ENCODE data around the gene INTU.

Gene INTU

DNA sequence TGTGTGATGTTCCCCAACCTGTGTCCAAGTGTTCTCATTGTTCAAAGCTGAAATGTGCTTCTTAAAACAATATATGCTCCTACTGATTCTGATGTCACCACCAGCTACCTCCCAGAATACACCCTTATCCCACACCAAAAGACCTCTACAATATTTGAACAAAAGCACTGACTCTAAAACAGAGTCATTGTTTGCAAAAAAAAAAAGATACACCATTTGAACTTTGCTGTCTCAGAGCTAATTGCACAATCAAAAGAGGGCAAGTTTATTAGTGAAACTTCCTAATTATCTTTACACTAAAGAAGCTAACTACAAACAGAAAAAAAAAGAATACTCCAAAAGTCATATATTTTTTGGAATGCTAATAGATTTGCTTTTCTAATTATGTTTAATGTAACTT lies 34.1 kb upstream of the INTU start:
- no peak overlapping the region for H3K14ac ChIP-seq (ENCODE audit: low read length in 2 of 2)
- no peak overlapping the region for H2BK120ac ChIP-seq (ENCODE audit: low read depth, low read length)
- no peak for DNase-seq
- H3K4me3 ChIP-seq (ENCODE audit: insufficient read depth in 1 of 2, low read depth in 1 of 2, low read length in 2 of 2): no peak overlapping the region
- no peak overlapping the region for H3K23ac ChIP-seq (ENCODE audit: low read length in 2 of 2)
- no peak overlapping the region for H4K8ac ChIP-seq (ENCODE audit: low read length)
- H3K27ac ChIP-seq (ENCODE audit: low read length, poor library complexity, severe bottlenecking): no peak overlapping the region
- H2AK5ac ChIP-seq (ENCODE audit: low read length, severe bottlenecking): no peak overlapping the region
- H2BK12ac ChIP-seq (ENCODE audit: low read length in 2 of 2): no peak overlapping the region
- H3K36me3 ChIP-seq (ENCODE audit: control insufficient read depth in 1 of 2, insufficient read depth in 2 of 2, low read depth in 1 of 2, low read length in 2 of 2): no peaks in the 10 kb centered on the region
- no peaks in the 10 kb centered on the region for H3K4me1 ChIP-seq (ENCODE audit: control insufficient read depth, insufficient read depth, low read depth, low read length)
- no peak overlapping the region for H2BK15ac ChIP-seq (ENCODE audit: low read depth, poor library complexity, severe bottlenecking)
- H2BK5ac ChIP-seq (ENCODE audit: low read depth, low read length, poor library complexity, severe bottlenecking): no peak overlapping the region
- H3K4me2 ChIP-seq (ENCODE audit: low read length, poor library complexity, severe bottlenecking): no peak overlapping the region
- no peak overlapping the region for H4K91ac ChIP-seq (ENCODE audit: low read length)
- no peak overlapping the region for H3K18ac ChIP-seq (ENCODE audit: low read depth in 1 of 2, low read length in 2 of 2)
- no peaks in the 10 kb centered on the region for H3K79me1 ChIP-seq (replicated peaks; ENCODE audit: low read length, poor library complexity, severe bottlenecking)
- no peak overlapping the region for H2AFZ ChIP-seq (ENCODE audit: low read depth, low read length)
- H3K4ac ChIP-seq (ENCODE audit: low read depth in 1 of 2, low read length in 2 of 2): no peak overlapping the region
- no peaks in the 10 kb centered on the region for H3K9me3 ChIP-seq (ENCODE audit: control insufficient read depth, low read length)
- no peaks in the 10 kb centered on the region for H3K27me3 ChIP-seq (ENCODE audit: control insufficient read depth in 1 of 2, insufficient read depth in 1 of 2, low read length in 2 of 2)
- H3K9ac ChIP-seq (ENCODE audit: low read length): no peak overlapping the region

DNA sequence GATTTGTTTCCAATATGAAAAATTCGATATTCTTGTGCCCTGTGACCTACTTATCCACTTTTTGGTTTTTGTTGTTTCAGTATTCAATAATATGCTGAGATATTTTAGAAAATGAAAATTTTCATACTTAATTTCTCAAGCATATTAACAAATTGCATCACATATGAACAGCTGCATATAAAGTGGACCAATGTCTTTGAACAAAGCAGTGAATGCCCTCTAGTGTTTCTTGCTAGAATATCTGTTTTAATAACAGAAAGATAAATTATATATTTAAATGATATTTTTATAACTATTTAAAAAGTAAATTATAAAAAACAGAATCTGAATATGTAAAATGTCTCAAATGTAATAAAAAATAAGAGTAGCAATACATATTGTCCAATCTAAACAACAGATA lies 31.7 kb upstream of the INTU start:
- no peak overlapping the region for H3K18ac ChIP-seq (ENCODE audit: low read depth in 1 of 2, low read length in 2 of 2)
- DNase-seq: peak; percentile 30
- no peak overlapping the region for H3K9ac ChIP-seq (ENCODE audit: low read length)
- no peak overlapping the region for H2BK12ac ChIP-seq (ENCODE audit: low read length in 2 of 2)
- no CpG with 5 or more reads among the region's 1 CpG for WGBS
- H4K8ac ChIP-seq (ENCODE audit: low read length): no peak overlapping the region
- H3K23ac ChIP-seq (ENCODE audit: low read length in 2 of 2): no peak overlapping the region
- H3K4ac ChIP-seq (ENCODE audit: low read depth in 1 of 2, low read length in 2 of 2): no peak overlapping the region
- H3K27ac ChIP-seq (ENCODE audit: low read length, poor library complexity, severe bottlenecking): no peak overlapping the region
- no peak overlapping the region for H3K14ac ChIP-seq (ENCODE audit: low read length in 2 of 2)
- H3K4me3 ChIP-seq (ENCODE audit: insufficient read depth in 1 of 2, low read depth in 1 of 2, low read length in 2 of 2): no peak overlapping the region
- no peaks in the 10 kb centered on the region for H3K36me3 ChIP-seq (ENCODE audit: control insufficient read depth in 1 of 2, insufficient read depth in 2 of 2, low read depth in 1 of 2, low read length in 2 of 2)
- no peak overlapping the region for H2BK15ac ChIP-seq (ENCODE audit: low read depth, poor library complexity, severe bottlenecking)
- H2BK5ac ChIP-seq (ENCODE audit: low read depth, low read length, poor library complexity, severe bottlenecking): no peak overlapping the region
- no peak overlapping the region for H2BK120ac ChIP-seq (ENCODE audit: low read depth, low read length)
- H2AK5ac ChIP-seq (ENCODE audit: low read length, severe bottlenecking): no peak overlapping the region
- H2AFZ ChIP-seq (ENCODE audit: low read depth, low read length): no peak overlapping the region
- no peaks in the 10 kb centered on the region for H3K79me1 ChIP-seq (replicated peaks; ENCODE audit: low read length, poor library complexity, severe bottlenecking)
- H3K4me1 ChIP-seq (ENCODE audit: control insufficient read depth, insufficient read depth, low read depth, low read length): peaks cover 3% of the 10 kb centered on the region
- H3K27me3 ChIP-seq (ENCODE audit: control insufficient read depth in 1 of 2, insufficient read depth in 1 of 2, low read length in 2 of 2): peaks cover 0 to 3% of the 10 kb centered on the region in 2 experiments
- no peak overlapping the region for H4K91ac ChIP-seq (ENCODE audit: low read length)
- H3K9me3 ChIP-seq (ENCODE audit: control insufficient read depth, low read length): no peaks in the 10 kb centered on the region
- H3K4me2 ChIP-seq (ENCODE audit: low read length, poor library complexity, severe bottlenecking): no peak overlapping the region

DNA sequence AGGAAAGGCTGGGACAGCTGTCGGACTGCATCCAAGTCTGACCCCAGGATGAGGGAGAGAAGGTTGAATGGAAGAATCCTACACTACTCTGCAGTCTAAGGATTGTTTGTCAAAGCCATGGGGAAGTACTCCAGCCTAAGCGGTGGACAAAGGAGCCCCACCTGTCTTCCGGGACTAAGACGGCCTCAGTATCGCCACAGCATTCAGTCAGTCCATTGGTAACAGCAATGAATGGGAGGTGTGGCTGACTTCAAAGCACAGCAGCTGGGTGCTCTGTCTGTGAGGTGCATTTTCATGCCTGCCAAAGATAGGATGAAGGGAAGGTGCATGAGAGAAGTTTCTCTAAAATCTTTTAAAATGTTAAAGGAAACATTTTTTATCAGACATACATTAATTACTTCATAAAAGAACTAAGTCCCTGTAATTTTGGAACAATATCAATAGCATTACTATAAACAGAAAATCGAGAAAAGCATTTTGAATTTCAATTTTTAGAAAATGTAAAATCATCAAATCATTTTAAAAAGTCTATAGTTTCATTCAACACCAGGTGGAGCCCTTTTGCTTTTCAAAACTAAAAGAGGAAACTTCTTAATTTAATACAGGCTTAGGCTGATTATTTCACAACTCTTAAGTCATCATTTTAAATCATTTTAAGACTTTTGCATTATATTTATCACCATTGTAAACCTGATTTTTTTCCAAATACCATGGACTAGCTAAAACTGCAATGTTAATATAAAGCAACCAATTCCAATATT lies 27.6 kb upstream of the INTU start:
- H3K4ac ChIP-seq (ENCODE audit: low read depth in 1 of 2, low read length in 2 of 2): no peak overlapping the region
- WGBS: 18% methylated on average over 5 of the region's 6 CpGs
- no peak overlapping the region for H2BK15ac ChIP-seq (ENCODE audit: low read depth, poor library complexity, severe bottlenecking)
- no peak overlapping the region for H2BK120ac ChIP-seq (ENCODE audit: low read depth, low read length)
- H4K8ac ChIP-seq (ENCODE audit: low read length): no peak overlapping the region
- H4K91ac ChIP-seq (ENCODE audit: low read length): no peak overlapping the region
- no peaks in the 10 kb centered on the region for H3K36me3 ChIP-seq (ENCODE audit: control insufficient read depth in 1 of 2, insufficient read depth in 2 of 2, low read depth in 1 of 2, low read length in 2 of 2)
- H3K14ac ChIP-seq (ENCODE audit: low read length in 2 of 2): peak overlapping the region in 1 of 2 experiments; percentile 53
- H3K79me1 ChIP-seq (replicated peaks; ENCODE audit: low read length, poor library complexity, severe bottlenecking): no peaks in the 10 kb centered on the region
- H3K9me3 ChIP-seq (ENCODE audit: control insufficient read depth, low read length): no peaks in the 10 kb centered on the region
- H3K18ac ChIP-seq (ENCODE audit: low read depth in 1 of 2, low read length in 2 of 2): no peak overlapping the region
- peak; percentile 39 for DNase-seq
- no peak overlapping the region for H2BK12ac ChIP-seq (ENCODE audit: low read length in 2 of 2)
- H3K4me3 ChIP-seq (ENCODE audit: insufficient read depth in 1 of 2, low read depth in 1 of 2, low read length in 2 of 2): no peak overlapping the region
- no peak overlapping the region for H3K27ac ChIP-seq (ENCODE audit: low read length, poor library complexity, severe bottlenecking)
- H3K23ac ChIP-seq (ENCODE audit: low read length in 2 of 2): no peak overlapping the region
- H2BK5ac ChIP-seq (ENCODE audit: low read depth, low read length, poor library complexity, severe bottlenecking): no peak overlapping the region
- H2AK5ac ChIP-seq (ENCODE audit: low read length, severe bottlenecking): no peak overlapping the region
- H3K4me2 ChIP-seq (ENCODE audit: low read length, poor library complexity, severe bottlenecking): peak overlapping the region; percentile 4
- peaks cover 3% of the 10 kb centered on the region for H3K4me1 ChIP-seq (ENCODE audit: control insufficient read depth, insufficient read depth, low read depth, low read length)
- peaks cover 0 to 3% of the 10 kb centered on the region in 2 experiments for H3K27me3 ChIP-seq (ENCODE audit: control insufficient read depth in 1 of 2, insufficient read depth in 1 of 2, low read length in 2 of 2)
- no peak overlapping the region for H2AFZ ChIP-seq (ENCODE audit: low read depth, low read length)
- H3K9ac ChIP-seq (ENCODE audit: low read length): no peak overlapping the region

DNA sequence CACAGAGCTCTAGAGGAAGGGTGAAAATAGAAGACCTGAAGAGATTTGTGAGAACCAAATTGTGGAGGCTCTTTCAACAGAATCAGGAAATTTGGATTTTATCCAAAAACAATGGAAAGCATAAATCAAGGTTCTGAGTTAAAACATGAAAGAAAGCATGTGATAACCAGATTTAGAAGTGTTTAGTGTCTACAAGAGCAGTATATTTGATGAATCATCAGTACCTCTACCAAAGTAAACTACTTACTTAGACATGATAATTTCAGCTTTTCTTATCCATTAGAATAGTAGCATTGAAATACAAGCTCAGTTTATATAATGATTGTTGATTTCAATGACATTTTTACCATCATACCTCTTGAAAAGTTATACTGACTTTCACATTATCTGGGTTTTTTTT lies 25.9 kb upstream of the INTU start:
- Histone ChIP-seq H3K4me3 (ENCODE audit: insufficient read depth in 1 of 2, low read depth in 1 of 2, low read length in 2 of 2) (no peak overlapping the region), H3K36me3 (ENCODE audit: control insufficient read depth in 1 of 2, insufficient read depth in 2 of 2, low read depth in 1 of 2, low read length in 2 of 2) (no peaks in the 10 kb centered on the region), H2BK12ac (ENCODE audit: low read length in 2 of 2) (no peak overlapping the region), H4K91ac (ENCODE audit: low read length) (no peak overlapping the region), H3K4me2 (ENCODE audit: low read length, poor library complexity, severe bottlenecking) (no peak overlapping the region), H2AFZ (ENCODE audit: low read depth, low read length) (no peak overlapping the region), H3K9ac (ENCODE audit: low read length) (no peak overlapping the region), H3K4me1 (ENCODE audit: control insufficient read depth, insufficient read depth, low read depth, low read length) (peaks cover 3% of the 10 kb centered on the region), H3K27ac (ENCODE audit: low read length, poor library complexity, severe bottlenecking) (no peak overlapping the region), H3K18ac (ENCODE audit: low read depth in 1 of 2, low read length in 2 of 2) (no peak overlapping the region), H2AK5ac (ENCODE audit: low read length, severe bottlenecking) (no peak overlapping the region), H4K8ac (ENCODE audit: low read length) (no peak overlapping the region), H3K14ac (ENCODE audit: low read length in 2 of 2) (no peak overlapping the region), H2BK120ac (ENCODE audit: low read depth, low read length) (no peak overlapping the region), H3K4ac (ENCODE audit: low read depth in 1 of 2, low read length in 2 of 2) (no peak overlapping the region), H3K23ac (ENCODE audit: low read length in 2 of 2) (no peak overlapping the region), H3K79me1 (replicated peaks; ENCODE audit: low read length, poor library complexity, severe bottlenecking) (no peaks in the 10 kb centered on the region), H2BK5ac (ENCODE audit: low read depth, low read length, poor library complexity, severe bottlenecking) (no peak overlapping the region), H3K27me3 (ENCODE audit: control insufficient read depth in 1 of 2, insufficient read depth in 1 of 2, low read length in 2 of 2) (peaks cover 0 to 3% of the 10 kb centered on the region in 2 experiments), H3K9me3 (ENCODE audit: control insufficient read depth, low read length) (no peaks in the 10 kb centered on the region), H2BK15ac (ENCODE audit: low read depth, poor library complexity, severe bottlenecking) (no peak overlapping the region)
- DNase-seq: no peak
